HG03135 (cell line): ENCODE results near the gene EEF2KMT.
"Not testable (repeated sequence)": the region's sequence is repeated elsewhere in the genome, so short reads cannot be mapped to it uniquely, and the experiment has no call there.

Experiments
- ATAC-seq: cut with Tn5 transposase; IDR thresholded peaks from one replicate; pipeline ENCODE4 v1.9.1; 2021; ENCODE audit warnings: mild to moderate bottlenecking, moderate library complexity; ENCODE audit not compliant: unreplicated experiment

The EEF2KMT gene

GRCh38 chr16:5071681-5072333, 25.8 kb downstream of the EEF2KMT start, which contains the start of gene ALG1:
ALG1 (plus strand) TSS chr16:5071843; CDS start chr16:5071850, 7 bp downstream.
- ATAC-seq = peak; percentile 85

GRCh38 chr16:5071341-5071680, 26.3 kb downstream of the EEF2KMT start:
- no peak for ATAC-seq

GRCh38 chr16:5070431-5071186, 27.0 kb downstream of the EEF2KMT start:
- ATAC-seq = no peak

GRCh38 chr16:5069854-5070253, 27.7 kb downstream of the EEF2KMT start:
- no peak for ATAC-seq

GRCh38 chr16:5069048-5069447, 28.5 kb downstream of the EEF2KMT start:
- ATAC-seq = no peak

- no peak for ATAC-seq
Measured at GRCh38 chr16:5066511-5066910, 31.1 kb downstream of the EEF2KMT start.

- no peak for ATAC-seq
Measured at GRCh38 chr16:5065813-5066212, 31.8 kb downstream of the EEF2KMT start, which contains the start of gene C16orf89. C16orf89 (minus strand) TSS chr16:5065956; CDS start chr16:5065908, 48 bp downstream.

- ATAC-seq = no peak
Measured at GRCh38 chr16:5065326-5065725, 32.3 kb downstream of the EEF2KMT start.

- ATAC-seq = no peak
Measured at GRCh38 chr16:5064915-5065314, 32.7 kb downstream of the EEF2KMT start.

GRCh38 chr16:5062790-5063765, 34.5 kb downstream of the EEF2KMT start:
- no peak for ATAC-seq

GRCh38 chr16:5062051-5062450, 35.5 kb downstream of the EEF2KMT start:
- ATAC-seq = no peak

GRCh38 chr16:5060073-5060641, 37.4 kb downstream of the EEF2KMT start:
- ATAC-seq = no peak

GRCh38 chr16:5059386-5060072, 38.1 kb downstream of the EEF2KMT start:
- ATAC-seq = no peak

- ATAC-seq = no peak
Measured at GRCh38 chr16:5058476-5058875, 39.1 kb downstream of the EEF2KMT start.

- ATAC-seq = no peak
Measured at GRCh38 chr16:5056352-5056751, 41.2 kb downstream of the EEF2KMT start.

- ATAC-seq = no peak
Measured at GRCh38 chr16:5054876-5055865, 42.4 kb downstream of the EEF2KMT start.

- no peak for ATAC-seq
Measured at GRCh38 chr16:5046914-5047313, 50.7 kb downstream of the EEF2KMT start.

GRCh38 chr16:5045499-5046115, 52.0 kb downstream of the EEF2KMT start:
- ATAC-seq = no peak

- ATAC-seq = not testable (repeated sequence)
Measured at GRCh38 chr16:5044581-5044980, 53.0 kb downstream of the EEF2KMT start.
